Kidney (tissue), 14 donors: ENCODE data around the gene ITGA2B. TPM values are rescaled to one million over a fixed set of nuclear protein-coding genes. Genes with fewer than 3 reads are reported as not detected.
"Not testable (repeated sequence)": the region's sequence is repeated elsewhere in the genome, so short reads cannot be mapped to it uniquely, and the experiment has no call there.

ENCODE experiments used
- DNase-seq, 5 donors: peaks; one replicate each; pipeline ENCODE4 v3.0.0-alpha.2; 2013 to 2020
- FAIRE-seq: peaks from 2 replicates; lab custom pipeline; 2012; peaks lifted over from hg19 to GRCh38; lab: Jason Lieb, UNC
- H3K27ac ChIP-seq, 2 donors: one replicate each; pipeline ENCODE4 v1.7.0; 2013; ENCODE audit warnings: low read depth in 2 of 2, low read length in 2 of 2, inconsistent platforms in 1 of 2
- H3K27me3 ChIP-seq: one replicate; pipeline ENCODE4 v1.7.1; 2013; ENCODE audit warnings: low read length, inconsistent platforms; ENCODE audit not compliant: control insufficient read depth, insufficient read depth
- H3K36me3 ChIP-seq, 3 donors: one replicate each; pipeline versions ENCODE4 v1.7.0 to v1.7.1; 2013; ENCODE audit warnings: low read length in 3 of 3, control low read depth in 1 of 3, inconsistent platforms in 1 of 3; ENCODE audit not compliant: insufficient read depth in 3 of 3, control insufficient read depth in 2 of 3
- H3K4me1 ChIP-seq, 3 donors: one replicate each; pipeline versions ENCODE4 v1.7.0 to v1.7.1; 2013; ENCODE audit warnings: low read length in 3 of 3, inconsistent platforms in 1 of 3, low read depth in 1 of 3; ENCODE audit not compliant: control insufficient read depth in 2 of 3, insufficient read depth in 2 of 3
- H3K4me3 ChIP-seq, 3 donors: one replicate each; pipeline versions ENCODE4 v1.7.0 to v1.8.1; 2013; ENCODE audit warnings: low read length in 3 of 3, control low read depth in 1 of 3, inconsistent platforms in 1 of 3
- H3K9ac ChIP-seq, 3 donors: one replicate each; pipeline versions ENCODE4 v1.7.0 to v1.7.1; 2013; ENCODE audit warnings: low read length in 3 of 3, control low read depth in 1 of 3, inconsistent platforms in 1 of 3
- H3K9me3 ChIP-seq, 3 donors: one replicate each; pipeline versions ENCODE4 v1.7.0 to v1.7.1; 2013; ENCODE audit warnings: low read length in 3 of 3, control low read depth in 1 of 3, inconsistent platforms in 1 of 3; ENCODE audit not compliant: control insufficient read depth in 2 of 3, insufficient read depth in 1 of 3
- intact Hi-C: fragments of 100-400 bp; cut with DNase I; formaldehyde crosslinking; loops from one replicate; pipeline ENCODE4 v1.11.1; 2022
- polyA plus RNA-seq: library from polyadenylated mRNA; stranded (reverse); fragments of 350-450 nt; fragmentation: Illumina TruSeq; extraction: RNeasy Lipid Tissue Mini Kit (QIAGEN cat#74804); gene quantifications from one replicate; pipeline ENCODE4 v1.2.3, GENCODE V29; 2014; ENCODE audit warnings: low read depth, low replicate concordance; ENCODE audit not compliant: insufficient read depth
- total RNA-seq: library from RNA; stranded (reverse); fragmentation: NEBNext Ultra II Directional; extraction: Animal tissue kit (Norgen Biotek cat#: 25700); gene quantifications from one replicate; pipeline ENCODE4 v1.2.1, GENCODE V29; 2021
- TF ChIP-seq, protein P1 (sequence below): IDR thresholded peaks from 3 replicates; pipeline ENCODE4 v1.5.1; 2012; ENCODE audit warnings: mild to moderate bottlenecking, moderate library complexity, borderline replicate concordance; ENCODE audit not compliant: insufficient read depth; ENCODE audit errors: extremely low read depth
- donor health status: control.
- donor health status: control.
- donor health status: control.
- donor health status: control.
- donor health status: control.
- donor health status: DM: yes; HTN: yes; CAD: no.
- donor health status: Normal renal cell carcinoma (clear cell type).

ITGA2B gene
- total and polyA plus RNA-seq, 2 donors from 2014 or later = 0.67 to 1.7 TPM

DNA sequence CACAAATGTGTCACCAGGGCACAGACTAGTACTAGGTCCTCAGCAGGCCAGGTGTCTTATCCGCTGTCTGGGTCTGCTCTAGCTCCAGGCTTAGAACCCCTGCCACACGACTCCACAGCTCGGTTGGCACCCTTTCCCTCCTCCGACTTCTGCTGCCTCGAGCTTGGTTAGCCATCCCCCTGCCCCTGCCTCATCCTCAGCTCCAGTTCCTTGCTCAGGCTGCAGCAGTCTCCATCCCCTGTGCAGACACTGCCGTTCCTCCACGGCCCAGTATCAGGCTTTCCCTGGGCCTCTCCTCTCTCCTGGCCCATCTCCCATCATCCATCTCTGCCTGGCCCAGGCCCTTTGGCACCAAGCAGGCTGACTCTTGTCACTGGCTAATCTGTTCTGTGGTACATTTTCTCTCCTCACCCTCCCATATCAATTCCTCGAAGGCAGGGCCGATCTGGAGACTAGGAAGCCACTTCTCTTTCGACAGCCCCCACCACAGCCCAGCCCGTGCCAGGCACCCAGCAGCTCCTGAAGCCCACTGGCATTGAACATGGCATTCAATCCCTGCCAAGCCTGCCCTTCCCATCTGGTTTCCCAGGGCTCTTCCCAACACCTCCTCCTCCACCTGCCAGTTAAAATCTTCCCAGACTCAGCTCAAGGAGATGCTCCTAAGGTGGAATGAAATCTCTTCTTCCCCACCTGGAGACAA is 45.8 kb downstream of the ITGA2B start:
- intact Hi-C loops = no loop called here
- no peaks in the 10 kb centered on the region for H3K36me3 ChIP-seq

GRCh38 chr17:44340553-44340952 is 48.9 kb downstream of the ITGA2B start:
- H3K4me3 ChIP-seq, H3K4me1 ChIP-seq, H3K27ac ChIP-seq, H3K27me3 ChIP-seq, FAIRE-seq, H3K36me3 ChIP-seq, DNase-seq, H3K9ac ChIP-seq, intact Hi-C loops, H3K9me3 ChIP-seq: not testable (repeated sequence)

More for the DNA sequence above, 45.8 kb downstream of the ITGA2B start:
- Histone ChIP-seq H3K4me3 (no peak overlapping the region), H3K27me3 (no peaks in the 10 kb centered on the region), H3K9ac (no peak overlapping the region), H3K9me3 (no peaks in the 10 kb centered on the region), H3K27ac (no peak overlapping the region), H3K4me1 (peaks cover 0 to 13% (median 0%) of the 10 kb centered on the region in 3 donors)
- DNase-seq (no peak), FAIRE-seq (no peak)
- TF ChIP-seq, protein P1, sequence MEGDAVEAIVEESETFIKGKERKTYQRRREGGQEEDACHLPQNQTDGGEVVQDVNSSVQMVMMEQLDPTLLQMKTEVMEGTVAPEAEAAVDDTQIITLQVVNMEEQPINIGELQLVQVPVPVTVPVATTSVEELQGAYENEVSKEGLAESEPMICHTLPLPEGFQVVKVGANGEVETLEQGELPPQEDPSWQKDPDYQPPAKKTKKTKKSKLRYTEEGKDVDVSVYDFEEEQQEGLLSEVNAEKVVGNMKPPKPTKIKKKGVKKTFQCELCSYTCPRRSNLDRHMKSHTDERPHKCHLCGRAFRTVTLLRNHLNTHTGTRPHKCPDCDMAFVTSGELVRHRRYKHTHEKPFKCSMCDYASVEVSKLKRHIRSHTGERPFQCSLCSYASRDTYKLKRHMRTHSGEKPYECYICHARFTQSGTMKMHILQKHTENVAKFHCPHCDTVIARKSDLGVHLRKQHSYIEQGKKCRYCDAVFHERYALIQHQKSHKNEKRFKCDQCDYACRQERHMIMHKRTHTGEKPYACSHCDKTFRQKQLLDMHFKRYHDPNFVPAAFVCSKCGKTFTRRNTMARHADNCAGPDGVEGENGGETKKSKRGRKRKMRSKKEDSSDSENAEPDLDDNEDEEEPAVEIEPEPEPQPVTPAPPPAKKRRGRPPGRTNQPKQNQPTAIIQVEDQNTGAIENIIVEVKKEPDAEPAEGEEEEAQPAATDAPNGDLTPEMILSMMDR = no peak

DNA sequence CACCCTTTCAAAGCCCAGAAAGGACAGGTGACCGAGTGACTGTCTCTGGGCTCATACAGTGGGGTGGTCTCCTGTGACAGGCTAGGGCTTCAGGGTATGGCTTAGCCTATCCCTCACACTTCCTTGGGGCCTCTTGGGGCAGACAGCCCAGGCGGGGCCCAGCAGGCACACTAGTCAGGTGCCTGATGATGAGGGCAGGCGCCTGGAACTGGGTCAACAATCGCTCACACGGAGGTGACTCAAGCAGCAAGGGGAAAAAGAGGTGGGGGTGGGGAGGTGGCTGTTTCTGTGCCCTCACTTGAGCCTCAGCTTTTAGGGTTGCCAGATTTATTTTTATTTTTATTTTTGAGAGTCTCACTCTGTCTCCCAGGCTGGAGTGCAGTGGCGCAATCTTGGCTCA is 50.7 kb downstream of the ITGA2B start:
- Histone ChIP-seq H3K36me3 (no peaks in the 10 kb centered on the region), H3K4me1 (no peaks in the 10 kb centered on the region), H3K9me3 (no peaks in the 10 kb centered on the region), H3K4me3 (no peak overlapping the region), H3K27me3 (no peaks in the 10 kb centered on the region), H3K9ac (no peak overlapping the region), H3K27ac (no peak overlapping the region)
- intact Hi-C loops = no loop called here
- peak in 2 of 5 donors; percentile 41 to 72 for DNase-seq
- no peak for FAIRE-seq
- TF ChIP-seq, protein P1 = no peak

- Histone ChIP-seq H3K4me1 (peaks cover 0 to 2% (median 0%) of the 10 kb centered on the region in 3 donors), H3K27me3 (no peaks in the 10 kb centered on the region), H3K4me3 (no peak overlapping the region), H3K27ac (no peak overlapping the region), H3K9me3 (no peaks in the 10 kb centered on the region), H3K36me3 (no peaks in the 10 kb centered on the region), H3K9ac (no peak overlapping the region)
- FAIRE-seq (no peak), DNase-seq (peak in 3 of 5 donors; percentile 33 to 76 (median 62))
- intact Hi-C loops = no loop called here
- TF ChIP-seq, protein P1 = no peak
Observed at GRCh38 chr17:44335968-44336367, 53.5 kb downstream of the ITGA2B start.
